ENCODE data around the gene WNT8A.

Gene WNT8A

DNA sequence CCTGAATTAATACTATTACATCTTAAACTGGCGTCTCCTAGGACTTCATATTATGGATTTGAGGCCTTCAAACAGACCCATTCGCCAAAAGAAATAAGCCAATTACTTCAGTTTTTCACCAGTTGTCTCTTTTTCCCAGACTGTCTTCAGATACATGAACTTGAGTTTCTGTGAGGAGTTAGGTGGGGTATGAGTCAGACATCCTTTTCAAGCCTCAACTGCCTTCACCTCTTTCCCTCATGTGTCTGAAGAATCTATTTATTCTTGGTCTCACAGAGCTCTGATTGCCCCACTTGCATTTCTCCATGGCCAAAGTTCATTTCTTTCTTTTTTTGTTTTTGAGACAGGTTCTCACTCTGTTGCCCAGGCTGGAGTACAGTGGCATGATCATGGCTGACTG, 12.5 kb downstream of the WNT8A start:
- no peak for TF ChIP-seq CTCF (IDR thresholded peaks at IDR 0.05; ENCODE audit: insufficient read depth, low read length, poor library complexity, severe bottlenecking)
- Histone ChIP-seq H3K36me3 (ENCODE audit: control insufficient read depth, insufficient read depth, low read length) (no peaks in the 10 kb centered on the region), H3K27me3 (replicated peaks; ENCODE audit: control insufficient read depth, insufficient read depth, low read length) (no peaks in the 10 kb centered on the region; the same call in 1 of the 2 replicates), H3K4me3 (replicated peaks; ENCODE audit: low read depth, low read length) (no peak overlapping the region)
- no peak for DNase-seq (ENCODE audit: extremely low read depth, insufficient read length)

DNA sequence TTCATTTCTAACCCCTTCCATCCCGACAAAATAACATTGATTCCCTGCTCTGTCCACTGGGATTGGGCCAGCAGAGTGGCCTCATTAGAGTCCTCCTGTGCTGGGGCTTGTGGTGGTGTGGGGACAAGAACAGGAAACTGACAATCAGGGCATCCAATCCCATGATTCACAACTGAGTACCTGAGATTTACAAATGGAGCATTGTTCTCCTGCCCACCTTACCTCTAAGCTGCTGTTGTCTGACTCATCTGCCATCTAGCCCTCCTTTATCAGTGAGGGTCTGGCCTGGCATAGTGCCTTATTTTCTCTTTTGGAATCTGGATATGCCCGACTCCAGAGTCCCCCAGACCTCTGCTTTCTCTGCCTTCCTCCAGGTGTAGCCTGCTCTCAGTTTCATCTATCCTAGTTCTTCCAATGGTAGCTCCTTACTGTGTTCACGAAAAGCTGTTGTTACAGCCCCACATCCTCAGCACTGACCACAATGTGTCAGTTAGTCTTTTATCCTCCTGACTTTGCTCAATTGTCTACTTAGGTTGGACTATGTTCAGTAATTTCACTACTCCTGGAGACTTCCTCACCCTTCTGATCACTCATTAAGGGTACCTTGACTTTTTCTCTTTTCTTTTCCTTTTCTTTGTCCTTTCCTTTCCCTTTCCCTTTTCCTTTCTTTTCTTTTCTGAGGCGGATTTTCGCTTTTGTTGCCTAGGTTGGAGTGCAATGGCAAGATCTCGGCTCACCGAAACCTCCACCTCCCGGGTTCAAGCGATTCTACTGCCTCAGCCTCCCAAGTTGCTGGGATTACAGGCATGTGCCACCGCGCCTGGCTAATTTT, 13.4 kb downstream of the WNT8A start:
- no peak for DNase-seq (ENCODE audit: extremely low read depth, insufficient read length)

GRCh38 chr5:138102454-138103318, 18.9 kb downstream of the WNT8A start:
- Histone ChIP-seq H3K36me3 (ENCODE audit: control insufficient read depth, insufficient read depth, low read length) (no peaks in the 10 kb centered on the region), H3K4me3 (replicated peaks; ENCODE audit: low read depth, low read length) (no peak overlapping the region), H3K27me3 (replicated peaks; ENCODE audit: control insufficient read depth, insufficient read depth, low read length) (no peaks in the 10 kb centered on the region)
- no peak for TF ChIP-seq CTCF (IDR thresholded peaks at IDR 0.05; ENCODE audit: insufficient read depth, low read length, poor library complexity, severe bottlenecking)
- DNase-seq (ENCODE audit: extremely low read depth, insufficient read length) = no peak

More for the DNA sequence above, 13.4 kb downstream of the WNT8A start:
- Histone ChIP-seq H3K36me3 (ENCODE audit: control insufficient read depth, insufficient read depth, low read length) (no peaks in the 10 kb centered on the region), H3K4me3 (replicated peaks; ENCODE audit: low read depth, low read length) (no peak overlapping the region), H3K27me3 (replicated peaks; ENCODE audit: control insufficient read depth, insufficient read depth, low read length) (no peaks in the 10 kb centered on the region; the same call in 1 of the 2 replicates)
- no peak for TF ChIP-seq CTCF (IDR thresholded peaks at IDR 0.05; ENCODE audit: insufficient read depth, low read length, poor library complexity, severe bottlenecking)

GRCh38 chr5:138103319-138103637, 19.4 kb downstream of the WNT8A start:
- H3K27me3 ChIP-seq (replicated peaks; ENCODE audit: control insufficient read depth, insufficient read depth, low read length) = no peaks in the 10 kb centered on the region

DNA sequence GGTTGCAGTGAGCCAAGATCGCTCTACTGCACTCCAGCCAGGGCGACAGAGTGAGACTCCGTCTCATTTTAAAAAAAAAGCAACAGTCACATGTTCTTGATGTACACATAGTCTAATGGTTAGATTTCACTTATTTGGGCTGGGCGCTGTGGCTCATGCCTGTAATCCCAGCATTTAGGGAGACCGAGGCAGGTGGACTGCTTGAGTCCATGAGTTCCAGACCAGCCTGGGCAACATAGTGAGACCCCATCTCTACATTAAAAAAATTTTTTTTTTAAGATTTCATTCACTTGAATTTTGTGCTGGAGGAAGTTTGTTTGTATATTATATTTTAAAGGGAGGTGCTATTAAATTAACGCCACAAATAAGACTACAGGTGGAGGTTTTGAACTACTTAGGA, 21.9 kb downstream of the WNT8A start:
- no peak overlapping the region for H3K4me3 ChIP-seq (replicated peaks; ENCODE audit: low read depth, low read length)
- TF ChIP-seq CTCF (IDR thresholded peaks at IDR 0.05; ENCODE audit: insufficient read depth, low read length, poor library complexity, severe bottlenecking) = no peak

More at GRCh38 chr5:138103319-138103637, 19.4 kb downstream of the WNT8A start:
- no peaks in the 10 kb centered on the region for H3K36me3 ChIP-seq (ENCODE audit: control insufficient read depth, insufficient read depth, low read length)
- TF ChIP-seq CTCF (IDR thresholded peaks at IDR 0.05; ENCODE audit: insufficient read depth, low read length, poor library complexity, severe bottlenecking) = no peak
- no peak overlapping the region for H3K4me3 ChIP-seq (replicated peaks; ENCODE audit: low read depth, low read length)
- no peak for DNase-seq (ENCODE audit: extremely low read depth, insufficient read length)

More for the DNA sequence above, 21.9 kb downstream of the WNT8A start:
- no peaks in the 10 kb centered on the region for H3K36me3 ChIP-seq (ENCODE audit: control insufficient read depth, insufficient read depth, low read length)
- DNase-seq (ENCODE audit: extremely low read depth, insufficient read length) = no peak
- H3K27me3 ChIP-seq (replicated peaks; ENCODE audit: control insufficient read depth, insufficient read depth, low read length) = no peaks in the 10 kb centered on the region; the same call in 1 of the 2 replicates

Data from GM06990 (cell line).